Thoracic aorta (tissue), 2 donors: ENCODE data around the gene TLR1. TPM values are rescaled to one million over a fixed set of nuclear protein-coding genes. Genes with fewer than 3 reads are reported as not detected.
"Not testable (repeated sequence)": the region's sequence is repeated elsewhere in the genome, so short reads cannot be mapped to it uniquely, and the experiment has no call there.

Experiments
- ATAC-seq: fragments of 150-250 bp; one replicate; pipeline ENCODE4 v1.8.0; 2017; ENCODE audit warnings: low read depth; ENCODE audit not compliant: insufficient number of reproducible peaks, low FRiP score
- DNase-seq: peaks from one replicate; pipeline ENCODE4 v3.0.0-alpha.2; 2020; ENCODE audit warnings: low spot score
- H3K27ac ChIP-seq, 2 donors: fragments of 200-600 bp; sonication (generic); 1 replicate in 1 of 2; 2 replicates in 1 of 2; pipeline ENCODE4 v1.5.1; 2016; ENCODE audit warnings: mild to moderate bottlenecking in 2 of 2, moderate library complexity in 2 of 2
- H3K27me3 ChIP-seq: fragments of 200-600 bp; sonication (generic); replicated peaks from 2 replicates; pipeline ENCODE4 v1.6.0; 2016; ENCODE audit warnings: mild to moderate bottlenecking; ENCODE audit not compliant: insufficient read depth
- H3K36me3 ChIP-seq: fragments of 200-600 bp; sonication (generic); one replicate; pipeline ENCODE4 v1.5.1; 2016
- H3K4me1 ChIP-seq, 2 donors: fragments of 200-600 bp; sonication (generic); 1 replicate in 1 of 2; 2 replicates in 1 of 2; pipeline versions ENCODE4 v1.5.1 to v1.6.0; 2016; ENCODE audit warnings: low read depth in 2 of 2, mild to moderate bottlenecking in 1 of 2; ENCODE audit not compliant: control insufficient read depth in 1 of 2
- H3K4me3 ChIP-seq: fragments of 200-600 bp; sonication (generic); 2 replicates; pipeline ENCODE4 v1.5.1; 2016; ENCODE audit warnings: mild to moderate bottlenecking
- H3K9me3 ChIP-seq: fragments of 200-600 bp; sonication (generic); 2 replicates; pipeline ENCODE4 v1.5.1; 2016
- total RNA-seq, 2 donors: library from RNA; depleted of rRNA; stranded (reverse); fragments of >200 nt; gene quantifications; one replicate each; pipeline versions ENCODE4 v1.1.0 to v1.2.3, GENCODE V29; 2016
- TF ChIP-seq, protein P1 (sequence below): fragments of 200-600 bp; sonication (generic); IDR thresholded peaks from one replicate; pipeline ENCODE4 v1.5.1; 2019; ENCODE audit warnings: antibody characterized with exemption

The TLR1 gene
- total RNA-seq, 2 donors from 2014 or later = 16.1 to 36.3 TPM

DNA sequence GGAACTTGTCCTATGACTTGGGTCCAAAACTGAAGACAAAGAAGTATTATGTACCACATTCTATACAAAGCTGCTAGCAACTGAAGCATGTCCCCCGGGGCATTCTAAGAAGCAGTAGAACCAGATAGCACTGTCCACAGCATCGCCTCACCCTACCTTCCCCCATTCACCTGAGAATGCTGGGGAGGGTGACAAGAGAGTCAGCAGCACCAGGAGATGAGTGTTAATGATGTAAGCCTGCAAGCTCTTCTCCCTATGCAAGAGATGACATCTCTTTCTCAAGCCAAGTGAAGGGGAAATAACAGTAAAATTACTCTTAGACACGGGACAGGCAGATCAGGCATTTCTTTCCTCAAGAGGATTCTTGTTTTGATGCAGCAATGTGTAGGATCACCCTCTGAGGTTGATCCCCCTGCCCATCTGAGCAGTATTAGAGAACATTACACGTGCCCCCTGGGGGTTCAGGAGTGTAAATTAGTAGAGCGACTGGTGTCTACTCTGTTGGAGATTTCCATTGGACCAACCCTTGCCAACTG is 13.9 kb upstream of the TLR1 start:
- Histone ChIP-seq H3K27me3 (no peaks in the 10 kb centered on the region), H3K36me3 (no peaks in the 10 kb centered on the region), H3K4me3 (no peak overlapping the region), H3K27ac (no peak overlapping the region), H3K4me1 (no peaks in the 10 kb centered on the region), H3K9me3 (no peaks in the 10 kb centered on the region)
- ATAC-seq = no peak
- TF ChIP-seq, protein P1, sequence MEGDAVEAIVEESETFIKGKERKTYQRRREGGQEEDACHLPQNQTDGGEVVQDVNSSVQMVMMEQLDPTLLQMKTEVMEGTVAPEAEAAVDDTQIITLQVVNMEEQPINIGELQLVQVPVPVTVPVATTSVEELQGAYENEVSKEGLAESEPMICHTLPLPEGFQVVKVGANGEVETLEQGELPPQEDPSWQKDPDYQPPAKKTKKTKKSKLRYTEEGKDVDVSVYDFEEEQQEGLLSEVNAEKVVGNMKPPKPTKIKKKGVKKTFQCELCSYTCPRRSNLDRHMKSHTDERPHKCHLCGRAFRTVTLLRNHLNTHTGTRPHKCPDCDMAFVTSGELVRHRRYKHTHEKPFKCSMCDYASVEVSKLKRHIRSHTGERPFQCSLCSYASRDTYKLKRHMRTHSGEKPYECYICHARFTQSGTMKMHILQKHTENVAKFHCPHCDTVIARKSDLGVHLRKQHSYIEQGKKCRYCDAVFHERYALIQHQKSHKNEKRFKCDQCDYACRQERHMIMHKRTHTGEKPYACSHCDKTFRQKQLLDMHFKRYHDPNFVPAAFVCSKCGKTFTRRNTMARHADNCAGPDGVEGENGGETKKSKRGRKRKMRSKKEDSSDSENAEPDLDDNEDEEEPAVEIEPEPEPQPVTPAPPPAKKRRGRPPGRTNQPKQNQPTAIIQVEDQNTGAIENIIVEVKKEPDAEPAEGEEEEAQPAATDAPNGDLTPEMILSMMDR = no peak
- no peak for DNase-seq

DNA sequence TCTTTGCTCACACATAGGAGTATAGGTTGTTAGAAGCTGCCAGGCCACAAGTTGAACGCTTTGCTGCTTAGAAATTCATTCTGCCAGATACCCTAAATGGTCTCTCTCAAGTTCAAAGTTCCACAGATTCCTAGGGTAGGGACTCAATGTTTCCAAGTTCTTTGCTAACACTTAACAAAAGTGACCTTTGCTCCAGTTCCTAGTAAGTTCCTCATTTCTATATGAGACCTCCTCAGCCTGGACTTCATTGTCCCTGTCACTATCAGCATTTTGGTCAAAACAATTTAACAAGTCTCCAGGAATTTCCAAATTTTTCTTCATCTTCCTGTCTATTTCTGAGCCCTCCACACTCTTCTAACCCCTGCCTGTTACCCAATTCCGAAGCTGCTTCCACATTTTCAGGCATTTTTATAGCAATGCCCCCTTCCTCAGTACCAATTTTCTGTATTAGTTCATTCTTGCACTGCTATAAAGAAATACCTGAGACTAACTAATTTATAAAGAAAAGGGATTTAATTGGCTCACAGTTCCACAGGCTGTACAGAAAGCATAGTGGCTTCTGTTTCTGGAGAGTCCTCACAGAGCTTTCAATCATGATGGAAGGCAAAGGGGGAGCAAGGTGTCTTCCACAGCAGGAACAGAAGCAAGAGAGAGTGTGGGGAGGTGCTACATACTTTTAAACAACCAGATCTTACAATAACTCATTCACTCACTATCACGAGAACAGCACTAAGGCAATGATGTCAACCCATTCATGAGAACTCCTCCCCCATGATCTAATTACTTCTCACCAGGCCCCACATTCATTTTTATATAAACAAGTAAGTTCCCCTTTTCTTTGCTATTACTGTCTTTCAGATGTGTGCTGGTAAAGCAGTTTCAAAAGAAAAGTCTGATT is 11.5 kb upstream of the TLR1 start:
- peak overlapping the region in 1 of 2 donors; percentile 53 for H3K27ac ChIP-seq
- no peaks in the 10 kb centered on the region for H3K4me1 ChIP-seq
- ATAC-seq (no peak), DNase-seq (no peak)
- H3K4me3 ChIP-seq = peak overlapping the region; percentile 35
- H3K27me3 ChIP-seq = no peaks in the 10 kb centered on the region
- no peaks in the 10 kb centered on the region for H3K36me3 ChIP-seq
- no peaks in the 10 kb centered on the region for H3K9me3 ChIP-seq
- TF ChIP-seq, protein P1 = no peak

DNA sequence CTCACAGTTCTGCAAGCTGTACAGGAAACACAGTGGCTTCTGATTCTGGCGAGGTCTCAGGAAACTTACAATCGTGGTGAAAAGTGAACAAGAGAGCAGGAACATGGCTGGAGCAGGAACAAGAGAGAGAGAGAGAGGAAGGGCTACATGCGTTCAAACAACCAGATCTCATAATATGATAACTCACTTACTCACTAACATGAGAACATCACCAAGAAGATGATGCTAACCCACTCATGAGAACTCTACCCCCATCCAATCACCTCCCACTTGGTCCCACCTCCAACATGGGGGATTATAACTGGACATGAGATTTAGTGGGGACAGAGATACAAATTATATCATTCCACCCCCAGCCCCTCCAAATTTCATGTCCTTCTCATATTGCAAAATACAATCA is 9.8 kb upstream of the TLR1 start:
- Histone ChIP-seq H3K27me3 (no peaks in the 10 kb centered on the region), H3K9me3 (no peaks in the 10 kb centered on the region), H3K4me1 (no peaks in the 10 kb centered on the region), H3K36me3 (no peaks in the 10 kb centered on the region), H3K4me3 (no peak overlapping the region), H3K27ac (no peak overlapping the region)
- no peak for DNase-seq
- no peak for ATAC-seq
- TF ChIP-seq, protein P1 = no peak

DNA sequence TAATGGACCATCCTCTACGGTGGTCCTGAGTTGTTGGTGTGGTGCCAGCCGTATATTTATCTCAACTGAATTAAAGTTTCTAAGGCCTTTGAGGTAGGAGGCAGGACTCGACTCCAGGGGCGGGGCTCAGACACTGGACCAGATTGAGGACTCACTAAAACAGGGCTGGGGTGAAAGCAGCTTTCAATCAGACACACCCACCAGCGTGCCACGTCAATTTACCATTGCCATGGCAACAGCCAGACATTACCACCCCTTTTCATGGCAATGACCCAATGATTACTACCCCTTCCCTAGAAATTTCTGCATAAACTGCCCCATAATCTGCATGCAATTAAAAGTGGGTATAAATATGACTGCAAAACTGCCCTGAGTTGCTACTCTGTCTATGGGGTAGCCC is 6.7 kb upstream of the TLR1 start:
- no peaks in the 10 kb centered on the region for H3K27me3 ChIP-seq
- no peak for ATAC-seq
- H3K27ac ChIP-seq = no peak overlapping the region
- no peak overlapping the region for H3K4me3 ChIP-seq
- no peaks in the 10 kb centered on the region for H3K36me3 ChIP-seq
- DNase-seq = no peak
- no peaks in the 10 kb centered on the region for H3K9me3 ChIP-seq
- no peaks in the 10 kb centered on the region for H3K4me1 ChIP-seq
- TF ChIP-seq, protein P1 = no peak

DNA sequence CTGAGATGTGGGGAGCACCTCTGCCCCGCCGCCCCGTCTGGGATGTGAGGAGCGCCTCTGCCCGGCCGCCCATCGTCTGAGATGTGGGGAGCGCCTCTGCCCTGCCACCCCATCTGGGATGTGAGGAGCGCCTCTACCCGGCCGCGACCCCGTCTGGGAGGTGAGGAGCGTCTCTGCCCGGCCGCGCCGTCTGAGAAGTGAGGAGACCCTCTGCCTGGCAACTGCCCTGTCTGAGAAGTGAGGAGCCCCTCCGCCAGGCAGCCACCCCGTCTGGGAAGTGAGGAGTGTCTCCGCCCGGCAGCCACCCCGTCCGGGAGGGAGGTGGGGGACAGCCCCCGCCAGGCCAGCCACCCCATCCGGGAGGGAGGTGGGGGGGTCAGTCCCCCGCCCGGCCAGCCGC is 2.9 kb upstream of the TLR1 start:
- ATAC-seq, H3K4me3 ChIP-seq, H3K9me3 ChIP-seq, H3K27ac ChIP-seq, DNase-seq, H3K27me3 ChIP-seq, H3K36me3 ChIP-seq: not testable (repeated sequence)
- peaks cover 7 to 13% of the 10 kb centered on the region in 2 donors for H3K4me1 ChIP-seq

DNA sequence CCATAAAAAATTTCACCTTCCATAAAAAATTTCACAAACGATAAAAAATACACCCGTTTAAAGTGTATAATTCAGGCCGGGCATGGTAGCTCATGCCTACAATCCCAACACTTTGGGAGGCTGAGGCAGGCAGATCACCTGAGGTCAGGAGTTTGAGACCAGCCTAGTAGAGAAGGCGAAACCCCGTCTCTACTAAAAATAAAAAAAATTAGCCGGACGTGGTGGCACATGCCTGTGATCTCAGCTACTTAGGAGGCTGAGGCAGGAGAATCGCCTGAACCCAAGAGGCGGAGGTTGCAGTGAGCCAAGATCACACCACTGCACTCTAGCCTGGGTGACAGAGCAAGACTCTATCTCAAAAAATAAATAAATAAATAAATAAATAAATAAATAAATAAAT is 1.7 kb upstream of the TLR1 start:
- not testable (repeated sequence) for ATAC-seq, H3K36me3 ChIP-seq, H3K9me3 ChIP-seq, DNase-seq, H3K27me3 ChIP-seq, H3K4me3 ChIP-seq
- peaks cover 7 to 13% of the 10 kb centered on the region in 2 donors for H3K4me1 ChIP-seq
- H3K27ac ChIP-seq = peak overlapping the region in 1 of 2 donors; percentile 68
